EH (cell line): Measurements from ENCODE around the gene SERPINB13.

Experiments
- DNase-seq: peaks from one replicate; pipeline ENCODE4 v3.0.0-alpha.2; 2015; ENCODE audit warnings: low read depth

The SERPINB13 gene

DNA sequence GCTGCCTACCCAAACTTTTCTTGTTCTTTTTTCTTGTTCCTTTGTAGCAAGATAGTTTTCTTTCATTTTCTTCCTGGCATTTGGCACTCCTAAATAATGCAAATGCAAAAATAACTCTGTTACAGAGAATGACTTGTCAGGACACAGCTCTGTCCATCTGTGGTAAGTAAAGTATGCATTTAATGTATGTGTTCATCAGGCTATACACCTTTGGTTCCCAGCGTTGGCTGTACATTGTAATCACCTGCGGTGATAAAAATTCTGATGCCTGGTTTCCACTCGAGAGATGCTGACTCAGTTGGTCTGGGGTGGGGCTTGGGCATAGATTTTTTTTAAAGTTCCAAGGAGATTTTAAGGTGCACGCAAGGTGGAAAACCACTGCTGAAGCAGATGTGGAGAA is at the start of gene SERPINB13:
SERPINB13 (plus strand) TSS at position 378 of the 400 bp plus-strand sequence. CDS start 1,325 bp downstream, outside the sequence.
- no peak for DNase-seq

- peak; percentile 83 for DNase-seq
These were observed 47.1 kb upstream of the SERPINB13 start for GRCh38 chr18:63539904-63540510.

GRCh38 chr18:63542069-63542468 is 45.1 kb upstream of the SERPINB13 start, which contains the start of gene SERPINB12:
Gene SERPINB12, plus strand, starts transcription at chr18:63542369. Its CDS starts 13,791 bp downstream, at chr18:63556160.
- DNase-seq, result no peak

GRCh38 chr18:63544017-63544416 is 43.1 kb upstream of the SERPINB13 start:
- DNase-seq, result no peak

- DNase-seq, result no peak
These were observed 42.1 kb upstream of the SERPINB13 start for GRCh38 chr18:63545000-63545399.

- no peak for DNase-seq
These were observed 37.1 kb upstream of the SERPINB13 start for GRCh38 chr18:63550068-63550467.

DNA sequence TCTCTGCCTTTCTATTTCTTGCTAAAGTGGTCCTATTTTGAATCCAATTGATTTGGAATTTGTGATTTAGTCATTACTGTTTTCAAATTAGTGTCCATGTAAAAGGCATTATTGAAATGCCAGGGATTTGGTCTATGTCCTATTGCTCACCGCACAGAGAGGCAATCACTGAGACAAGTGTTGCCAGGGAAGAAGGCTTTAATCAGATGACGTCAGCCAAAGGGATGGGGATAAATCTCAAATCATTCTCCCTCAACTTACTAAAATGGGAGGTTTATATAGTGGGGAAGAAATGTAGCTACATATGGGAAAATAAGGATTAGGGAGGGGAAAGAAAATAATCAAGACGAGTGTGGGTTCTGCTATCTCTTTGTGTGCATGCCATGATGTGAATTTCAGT is 35.4 kb upstream of the SERPINB13 start:
- no peak for DNase-seq

DNA sequence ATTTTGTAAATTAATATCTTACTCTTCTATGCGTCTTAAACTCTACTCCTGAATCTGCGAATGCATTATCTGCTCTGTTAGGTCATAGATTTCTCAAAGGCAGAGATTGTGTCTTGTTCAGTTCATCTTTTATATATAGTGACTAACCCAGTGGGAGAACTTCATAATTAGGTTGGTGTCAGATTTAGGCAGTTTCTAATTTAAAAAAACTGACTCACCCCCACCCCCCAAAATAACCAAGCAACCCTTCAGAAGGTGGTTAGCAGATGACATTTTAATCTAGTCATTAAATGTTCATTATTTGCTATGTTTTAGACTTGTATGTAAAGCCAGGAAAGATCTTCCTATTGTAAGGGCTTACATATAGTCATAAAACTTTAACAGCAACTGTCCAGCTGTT is 34.6 kb upstream of the SERPINB13 start:
- no peak for DNase-seq

DNA sequence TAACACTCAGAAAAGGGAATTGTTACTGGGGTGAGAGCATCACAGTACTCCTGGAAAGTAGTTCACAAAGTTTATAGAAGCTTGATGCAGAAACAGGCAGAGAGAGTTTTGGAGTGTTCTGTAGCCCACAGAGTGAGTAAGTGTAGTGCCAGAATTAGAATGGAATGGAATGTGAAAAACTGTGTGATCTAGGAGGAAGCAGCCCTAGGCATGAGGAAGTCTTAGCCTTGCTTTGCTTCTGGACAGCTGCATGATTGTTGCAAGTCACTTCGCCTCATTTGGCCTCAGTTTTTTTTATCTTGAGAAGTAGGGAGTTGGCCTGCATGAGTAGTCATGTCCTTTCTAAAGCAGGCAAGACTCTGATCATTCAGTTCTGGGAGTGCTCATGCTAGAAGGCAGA is 34.1 kb upstream of the SERPINB13 start:
- DNase-seq, result peak; percentile 97

- no peak for DNase-seq
These were observed 27.3 kb upstream of the SERPINB13 start for GRCh38 chr18:63559567-63560491.

DNA sequence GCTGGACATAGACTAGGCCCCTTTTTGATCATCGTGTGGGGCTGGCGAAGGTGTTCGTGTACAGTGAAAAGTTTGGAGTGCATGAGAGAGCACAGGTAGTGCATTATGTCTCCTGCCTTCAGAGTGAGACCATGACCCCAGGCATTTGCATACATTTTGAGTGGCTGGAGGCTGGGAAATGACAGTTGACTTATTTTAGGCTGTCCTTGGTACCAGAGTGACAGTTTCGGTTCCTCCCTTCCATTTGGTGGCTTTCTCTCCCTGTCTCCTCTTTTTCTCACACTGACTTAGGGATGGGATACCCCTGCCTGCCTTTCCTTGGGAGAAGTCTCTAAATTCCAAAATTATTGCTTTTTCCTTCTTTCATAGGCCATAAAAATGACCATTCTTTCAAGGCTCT is 24.9 kb upstream of the SERPINB13 start:
- DNase-seq, result no peak

GRCh38 chr18:63564021-63564420 is 23.1 kb upstream of the SERPINB13 start:
- no peak for DNase-seq

DNA sequence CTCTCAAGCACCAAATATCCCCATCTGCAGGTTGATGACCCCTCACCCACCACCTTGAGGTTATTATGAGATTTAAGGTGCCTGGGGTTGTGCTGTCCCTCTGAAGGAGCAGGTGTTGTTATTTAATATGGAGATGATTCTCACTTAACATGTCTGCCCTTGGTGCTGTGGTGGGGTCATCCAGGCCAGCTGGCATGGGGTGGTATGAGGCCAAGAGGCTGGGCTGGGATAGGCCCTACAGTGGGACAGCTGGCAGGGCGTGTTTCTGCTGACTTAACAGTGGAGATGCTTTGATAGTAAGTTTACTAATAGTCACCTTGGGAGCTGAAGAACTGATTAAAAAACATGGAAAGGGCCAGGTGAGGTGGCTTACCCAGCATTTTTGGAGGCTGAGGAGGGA is 22.6 kb upstream of the SERPINB13 start:
- DNase-seq, result no peak

DNA sequence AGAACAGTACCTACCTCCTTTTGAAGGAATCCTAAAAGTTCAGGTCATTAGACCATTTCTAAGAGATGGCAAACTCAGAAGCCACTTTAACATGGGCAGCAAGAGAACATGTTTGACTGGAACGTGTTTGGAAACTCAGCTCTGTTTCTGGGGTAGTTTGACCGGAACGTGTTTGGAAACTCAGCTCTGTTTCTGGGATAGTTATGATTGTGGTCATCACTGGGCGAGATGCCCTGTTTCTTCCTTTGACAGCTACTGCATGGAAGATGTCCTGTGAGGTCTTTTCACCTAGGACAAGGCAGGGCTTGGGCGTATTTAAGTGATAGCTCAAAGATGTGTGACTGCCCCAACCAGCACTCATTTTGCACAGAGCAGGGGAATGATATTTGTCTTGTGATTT is 19.9 kb upstream of the SERPINB13 start:
- peak; percentile 15 for DNase-seq

DNA sequence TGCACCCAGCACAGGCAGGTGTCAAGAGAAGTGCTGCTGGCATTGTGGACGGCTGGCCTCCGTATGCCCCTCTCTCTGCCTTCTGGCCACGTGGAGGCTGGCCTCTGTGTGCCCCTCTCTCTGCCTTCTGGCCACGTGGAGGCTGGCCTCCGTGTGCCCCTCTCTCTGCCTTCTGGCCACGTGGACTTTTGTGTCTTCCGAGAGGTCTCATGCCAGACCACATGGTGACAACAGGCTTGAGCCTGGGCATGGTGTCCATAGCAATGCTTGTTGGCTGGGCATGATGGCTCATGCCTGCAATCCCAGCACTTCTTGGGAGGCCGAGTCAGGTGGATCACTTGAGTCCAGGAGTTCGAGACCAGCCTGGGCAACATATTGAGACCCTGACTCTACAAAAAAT is 19.3 kb upstream of the SERPINB13 start:
- DNase-seq, result no peak

DNA sequence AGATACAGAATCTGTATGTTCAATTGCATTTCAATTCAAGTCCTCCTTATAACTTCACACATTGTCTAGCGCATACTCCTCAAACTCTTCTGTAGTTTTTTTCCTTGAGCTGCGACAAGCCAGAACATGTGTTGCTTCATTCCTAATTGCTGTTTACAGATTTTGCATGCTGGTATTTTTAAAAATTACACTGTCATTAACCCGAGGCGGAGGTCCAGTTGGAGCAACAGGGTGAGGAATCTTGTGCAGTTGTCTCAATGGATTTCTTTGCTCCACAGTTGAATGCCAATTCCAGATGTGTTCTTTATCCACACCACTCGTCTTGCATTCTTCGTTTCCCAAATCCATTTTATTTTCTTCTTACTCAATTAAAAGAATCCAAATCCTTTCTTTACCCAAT is 16.4 kb upstream of the SERPINB13 start:
- DNase-seq, result no peak

DNA sequence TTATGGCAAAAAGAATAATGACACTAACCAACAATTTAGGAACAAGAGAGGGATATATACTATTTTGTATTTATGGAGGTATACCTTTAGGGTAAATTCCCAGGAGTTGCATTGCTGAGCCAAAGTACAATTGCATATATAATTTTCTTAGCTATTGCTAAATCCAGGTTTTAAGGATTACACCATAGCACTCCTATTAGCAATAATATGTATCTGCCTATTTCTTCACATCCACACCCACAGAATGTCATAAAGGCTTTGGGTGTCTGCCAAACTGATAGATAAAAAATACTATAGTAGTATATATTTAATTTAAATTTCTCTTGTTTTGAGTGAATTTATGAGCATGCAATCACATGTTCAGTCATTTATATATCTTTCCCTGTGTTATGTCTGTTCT is 11.5 kb upstream of the SERPINB13 start:
- no peak for DNase-seq

GRCh38 chr18:63578357-63578958 is 8.7 kb upstream of the SERPINB13 start:
- peak; percentile 59 for DNase-seq

DNA sequence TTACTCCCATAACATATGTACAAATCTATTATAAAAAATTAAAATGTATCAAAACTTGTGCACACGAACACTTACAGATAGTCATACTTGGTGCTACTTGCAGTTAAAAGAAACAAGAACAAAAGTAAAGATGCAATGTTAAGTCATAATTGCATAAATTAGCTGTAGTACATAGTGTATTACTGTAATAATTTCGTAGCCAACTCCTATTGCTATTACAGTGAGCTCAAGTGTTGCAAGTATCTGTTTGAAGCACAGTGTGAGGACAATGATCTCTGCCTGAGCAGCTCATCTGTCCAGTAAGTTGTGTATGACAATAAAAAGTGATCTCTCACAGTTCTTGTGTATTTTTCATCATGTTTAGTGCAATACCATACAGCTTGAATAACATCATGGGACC is 7.5 kb upstream of the SERPINB13 start:
- no peak for DNase-seq

DNA sequence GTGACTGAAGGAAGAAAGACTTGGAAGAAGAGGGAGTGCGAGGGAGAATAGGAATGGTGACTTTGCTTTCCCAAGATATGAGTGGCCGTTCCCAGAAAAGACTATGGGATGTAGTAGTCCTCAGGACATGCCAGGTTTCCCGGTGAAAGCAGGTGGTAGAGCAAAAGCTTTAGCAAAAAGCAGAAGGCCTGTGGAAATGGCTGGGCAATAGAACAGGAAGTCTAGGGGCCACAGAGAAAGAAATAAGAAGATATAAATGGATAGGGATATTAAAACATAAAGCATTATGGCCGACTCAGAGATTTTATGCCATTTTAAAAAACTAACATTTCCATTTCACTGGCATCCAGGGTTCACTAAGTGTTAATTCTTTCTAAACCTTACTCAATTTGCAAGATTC is 1.2 kb upstream of the SERPINB13 start:
- DNase-seq, result no peak

DNA sequence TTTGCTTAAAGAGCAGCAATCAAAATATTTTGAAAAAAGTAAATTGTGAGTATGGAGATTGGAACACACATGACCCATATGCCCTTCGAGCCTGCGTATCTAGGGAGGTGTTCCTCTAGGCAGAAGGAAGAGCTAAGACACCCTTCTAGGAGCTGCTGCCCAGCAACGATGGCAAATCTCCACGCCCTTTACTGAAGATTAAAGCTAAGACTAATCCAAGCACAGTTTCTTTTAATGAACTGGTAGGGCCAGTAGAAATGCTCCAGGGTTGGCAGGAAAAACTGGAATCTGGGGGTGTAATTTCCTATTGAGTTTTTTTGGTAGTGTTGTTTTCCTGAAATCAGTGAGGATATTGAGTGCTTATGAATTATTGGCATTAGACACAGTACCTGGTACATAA is 712 bp upstream of the SERPINB13 start:
- DNase-seq, result no peak

- DNase-seq, result peak; percentile 13
These were observed 1.8 kb downstream of the SERPINB13 start for GRCh38 chr18:63588909-63589308.

- DNase-seq, result peak; percentile 41
These were observed 3.2 kb downstream of the SERPINB13 start for GRCh38 chr18:63590373-63590772.
